H1 (cell line): ENCODE measurements around the gene DTL. TPM values are rescaled to one million over a fixed set of nuclear protein-coding genes. Genes with fewer than 3 reads are reported as not detected.

Experiments used
- CTCF ChIA-PET: fragments of 300-600 bp; sonication (Branson Sonifier 250); formaldehyde crosslinking; loops from one replicate; lab custom pipeline; 2021; ENCODE audit not compliant: partially characterized antibody; lab: Charles Lee
- POLR2A ChIA-PET: fragments of 300-600 bp; sonication (Branson Sonifier 250); formaldehyde crosslinking; loops from one replicate; lab custom pipeline; 2021; ENCODE audit warnings: inconsistent platforms; ENCODE audit not compliant: partially characterized antibody; lab: Charles Lee
- DNase-seq, 2 experiments: peaks; one replicate each; pipeline versions ENCODE4 v3.0.0 to v3.0.0-alpha.2; 2010 to 2022; ENCODE audit warnings: low spot score in 2 of 2, low read depth in 1 of 2, mixed read lengths in 1 of 2
- FAIRE-seq: peaks from 2 replicates; lab custom pipeline; 2011; peaks lifted over from hg19 to GRCh38; lab: Jason Lieb, UNC
- H2AFZ ChIP-seq: 2 replicates; pipeline ENCODE4 v1.8.1; 2012; ENCODE audit warnings: low read length, inconsistent platforms
- H2AK5ac ChIP-seq: 2 replicates; pipeline ENCODE4 v1.6.1; 2013; ENCODE audit warnings: low read depth, low read length
- H2BK120ac ChIP-seq: replicated peaks from 2 replicates; pipeline ENCODE3; 2013; ENCODE audit warnings: low read depth, low read length, inconsistent platforms
- H2BK12ac ChIP-seq: 2 replicates; pipeline ENCODE4 v1.6.1; 2013; ENCODE audit warnings: low read depth, low read length
- H2BK15ac ChIP-seq: 2 replicates; pipeline ENCODE4 v1.6.1; 2013; ENCODE audit warnings: low read length
- H2BK20ac ChIP-seq: 2 replicates; pipeline ENCODE4 v1.6.1; 2013; ENCODE audit warnings: low read length
- H2BK5ac ChIP-seq: 2 replicates; pipeline ENCODE4 v1.6.1; 2013; ENCODE audit warnings: low read depth, low read length
- H3K14ac ChIP-seq: 2 replicates; pipeline ENCODE4 v1.6.1; 2013; ENCODE audit warnings: inconsistent platforms; ENCODE audit not compliant: insufficient read length
- H3K18ac ChIP-seq: 2 replicates; pipeline ENCODE4 v1.6.1; 2013; ENCODE audit warnings: low read length; ENCODE audit errors: extremely low read depth
- H3K23ac ChIP-seq: 2 replicates; pipeline ENCODE4 v1.6.1; 2013; ENCODE audit warnings: inconsistent platforms; ENCODE audit not compliant: insufficient read length
- H3K23me2 ChIP-seq: 2 replicates; pipeline ENCODE4 v1.6.1; 2013; ENCODE audit warnings: low read depth, low read length
- H3K27ac ChIP-seq: 2 replicates; pipeline ENCODE4 v1.6.1; 2011; ENCODE audit warnings: low read depth, low read length, inconsistent platforms
- H3K27me3 ChIP-seq, 4 experiments: replicated peaks in 1 of 4; 1 replicate in 1 of 4; 2 replicates in 3 of 4; pipeline versions ENCODE4 v1.6.1 to v1.8.1; 2011 to 2013; ENCODE audit warnings: low read length in 3 of 4, mild to moderate bottlenecking in 3 of 4, inconsistent platforms in 2 of 4, mixed read lengths in 2 of 4, moderate library complexity in 1 of 4; ENCODE audit not compliant: control insufficient read depth in 3 of 4, insufficient read depth in 3 of 4; ENCODE audit errors: extremely low read depth in 1 of 4
- H3K36me3 ChIP-seq, 4 experiments: 2 replicates each; pipeline versions ENCODE4 v1.6.1 to v1.8.1; 2011 to 2013; ENCODE audit warnings: mild to moderate bottlenecking in 4 of 4, low read length in 3 of 4, moderate library complexity in 2 of 4, control low read depth in 1 of 4, inconsistent platforms in 1 of 4; ENCODE audit not compliant: insufficient read depth in 4 of 4, control insufficient read depth in 2 of 4
- H3K4ac ChIP-seq: replicated peaks from 2 replicates; pipeline ENCODE3; 2013; ENCODE audit warnings: low read length, low read depth, mixed read lengths, inconsistent platforms; ENCODE audit not compliant: insufficient read length
- H3K4me1 ChIP-seq, 4 experiments: replicated peaks in 1 of 4; 1 replicate in 1 of 4; 2 replicates in 3 of 4; pipeline versions ENCODE4 v1.6.1 to v1.8.1; 2011 to 2013; ENCODE audit warnings: low read length in 3 of 4, inconsistent platforms in 2 of 4, mixed read lengths in 1 of 4; ENCODE audit not compliant: insufficient read depth in 4 of 4, control insufficient read depth in 3 of 4
- H3K4me2 ChIP-seq, 2 experiments: 2 replicates each; pipeline versions ENCODE4 v1.6.1 to v1.8.1; 2011 to 2013; ENCODE audit warnings: low read depth in 2 of 2, low read length in 2 of 2, control low read depth in 1 of 2, inconsistent platforms in 1 of 2, mild to moderate bottlenecking in 1 of 2; ENCODE audit not compliant: insufficient read depth in 1 of 2
- H3K4me3 ChIP-seq, 4 experiments: fragments of 200-600, 300-600 bp in 1 of 4; sonication (generic), shearing (Covaris generic), sonication (Bioruptor Twin) in 1 of 4; 2 replicates each; pipeline versions ENCODE4 v1.5.1 to v1.8.1; 2011 to 2016; ENCODE audit warnings: low read length in 4 of 4, low read depth in 3 of 4, control low read depth in 2 of 4, inconsistent platforms in 2 of 4, mild to moderate bottlenecking in 2 of 4, mixed read lengths in 1 of 4, moderate library complexity in 1 of 4; ENCODE audit not compliant: insufficient read depth in 2 of 4; ENCODE audit errors: extremely low read depth in 1 of 4
- H3K56ac ChIP-seq: replicated peaks from 2 replicates; pipeline ENCODE3; 2013; ENCODE audit warnings: low read depth, mild to moderate bottlenecking, mixed read lengths, low read length, inconsistent platforms; ENCODE audit not compliant: insufficient read length
- H3K79me1 ChIP-seq: 2 replicates; pipeline ENCODE4 v1.6.1; 2013; ENCODE audit warnings: low read depth, low read length, control low read depth
- H3K79me2 ChIP-seq, 2 experiments: 2 replicates each; pipeline versions ENCODE4 v1.6.1 to v1.8.1; 2012 to 2013; ENCODE audit warnings: low read length in 2 of 2, mild to moderate bottlenecking in 2 of 2, inconsistent platforms in 1 of 2; ENCODE audit not compliant: insufficient read depth in 2 of 2, control insufficient read depth in 1 of 2
- H3K9ac ChIP-seq, 4 experiments: replicated peaks in 1 of 4; 1 replicate in 1 of 4; 2 replicates in 3 of 4; pipeline versions ENCODE4 v1.6.1 to v1.8.1; 2011 to 2013; ENCODE audit warnings: low read depth in 3 of 4, low read length in 3 of 4, control low read depth in 2 of 4, mild to moderate bottlenecking in 2 of 4, moderate library complexity in 2 of 4, inconsistent platforms in 1 of 4; ENCODE audit errors: extremely low read depth in 1 of 4
- H3K9me3 ChIP-seq, 2 experiments: 2 replicates each; pipeline versions ENCODE4 v1.6.1 to v1.8.1; 2012 to 2013; ENCODE audit warnings: mild to moderate bottlenecking in 2 of 2, moderate library complexity in 2 of 2, control low read depth in 1 of 2, inconsistent platforms in 1 of 2, low read depth in 1 of 2, low read length in 1 of 2, mixed read lengths in 1 of 2; ENCODE audit not compliant: insufficient read depth in 2 of 2
- H4K20me1 ChIP-seq, 2 experiments: replicated peaks in 1 of 2; 2 replicates each; pipeline versions ENCODE3 to v1.8.1; 2011 to 2013; ENCODE audit warnings: inconsistent platforms in 2 of 2, low read length in 2 of 2, mild to moderate bottlenecking in 1 of 2; ENCODE audit not compliant: insufficient read depth in 2 of 2, control insufficient read depth in 1 of 2
- H4K5ac ChIP-seq: 2 replicates; pipeline ENCODE4 v1.6.1; 2013; ENCODE audit warnings: low read length, low read depth, mixed read lengths, inconsistent platforms; ENCODE audit not compliant: insufficient read length
- H4K8ac ChIP-seq: 2 replicates; pipeline ENCODE4 v1.8.0; 2013; ENCODE audit warnings: mild to moderate bottlenecking, moderate library complexity, low read length, inconsistent platforms; ENCODE audit not compliant: insufficient read depth; ENCODE audit errors: extremely low read depth
- H4K91ac ChIP-seq: replicated peaks from 2 replicates; pipeline ENCODE3; 2013; ENCODE audit warnings: low read length, mixed read lengths, inconsistent platforms; ENCODE audit not compliant: insufficient read length
- EP300 ChIP-seq, 2 experiments: IDR thresholded peaks; 1 replicate in 1 of 2; 2 replicates in 1 of 2; pipeline ENCODE4 v1.6.1; 2011 to 2012; ENCODE audit warnings: low read depth in 2 of 2, low read length in 2 of 2, mild to moderate bottlenecking in 2 of 2, borderline replicate concordance in 1 of 2, inconsistent platforms in 1 of 2, moderate library complexity in 1 of 2
- KDM4A ChIP-seq: IDR thresholded peaks from one replicate; pipeline ENCODE4 v1.7.1; 2012; ENCODE audit warnings: low read depth, mild to moderate bottlenecking, moderate library complexity, low read length, inconsistent platforms; ENCODE audit not compliant: severe bottlenecking
- MAX ChIP-seq: IDR thresholded peaks from 2 replicates; pipeline ENCODE4 v1.6.1; 2012; ENCODE audit warnings: inconsistent platforms
- SAP30 ChIP-seq: fragments of 300-600 bp; sonication (generic); IDR thresholded peaks from 2 replicates; pipeline ENCODE4 v1.7.1; 2012; ENCODE audit warnings: low read length, moderate library complexity, mild to moderate bottlenecking, inconsistent platforms; ENCODE audit not compliant: insufficient read depth, insufficient replicate concordance
- WGBS, 2 experiments: shearing (Covaris generic) in 1 of 2; methylation state at CpG; one replicate each; pipeline versions ENCODE4 v1.1.6 to v1.1.7; 2013 to 2015; ENCODE audit warnings: low lambda C conversion rate in 2 of 2, mixed read lengths in 2 of 2, inconsistent platforms in 1 of 2, low coverage in 1 of 2, missing lambda C conversion rate in 1 of 2; ENCODE audit not compliant: insufficient replicate concordance in 2 of 2, insufficient coverage in 1 of 2, insufficient read length in 1 of 2; ENCODE audit errors: extremely low coverage in 1 of 2, missing lambda C conversion rate in 1 of 2; 5-methylcytosine and 5-hydroxymethylcytosine counted together
- polyA plus RNA-seq, 7 experiments: library from polyadenylated mRNA; depleted of rRNA in 3 of 7; stranded (reverse) in 5 of 7; unstranded in 2 of 7; fragments of >200 nt in 5 of 7; fragments of 200-250 nt in 2 of 7; gene quantifications; 1 replicate in 5 of 7; 2 replicates in 1 of 7; 4 replicates in 1 of 7; pipeline versions ENCODE4 v1.2.1 to v1.2.3, GENCODE V29; 2011 to 2013; ENCODE audit warnings: missing spikeins in 2 of 7, mixed read lengths in 2 of 7
- total RNA-seq: library from RNA; stranded (reverse); fragmentation: NEBNext Ultra II Directional; extraction: Animal tissue kit (Norgen Biotek cat#: 25700); gene quantifications from 2 replicates; pipeline ENCODE4 v1.2.1, GENCODE V29; 2021

Gene DTL
- total and polyA plus RNA-seq, 2 of the 8 experiments (the other 6 are each of a cell fraction or from before 2014, with no cell fraction given) = 36.0 to 46.9 TPM

GRCh38 chr1:212137854-212138253 lies 102.3 kb downstream of the DTL start:
- no peaks in the 10 kb centered on the region for H3K79me2 ChIP-seq
- no peak overlapping the region for H2BK12ac ChIP-seq
- peaks cover 0 to 3% (median under 1%) of the 10 kb centered on the region in 4 experiments; a peak in 1 of 7 replicates for H3K4me1 ChIP-seq
- 80% methylated on average over 1 of the region's 1 CpG; no CpG with 5 or more reads in 1 of the 2 experiments for WGBS, 2 experiments
- H3K4me2 ChIP-seq = no peak overlapping the region
- no peak overlapping the region for H3K9ac ChIP-seq
- no peak overlapping the region for H2BK120ac ChIP-seq
- no peak overlapping the region for H3K14ac ChIP-seq
- DNase-seq (no peak), FAIRE-seq (no peak)
- H3K36me3 ChIP-seq = no peaks in the 10 kb centered on the region; a peak in 1 of 8 replicates
- H2AK5ac ChIP-seq = no peak overlapping the region
- no peak overlapping the region for H3K4me3 ChIP-seq
- no peak overlapping the region for H2BK15ac ChIP-seq
- H4K5ac ChIP-seq = no peak overlapping the region
- no peaks in the 10 kb centered on the region for H4K20me1 ChIP-seq
- no peak overlapping the region for H3K18ac ChIP-seq
- TF ChIP-seq SAP30 = no peak
- no peak for TF ChIP-seq KDM4A
- no peak for TF ChIP-seq EP300 (IDR thresholded peaks at IDR 0.05; ENCODE audit: borderline replicate concordance in 1 of 2, low read depth in 2 of 2, low read length in 2 of 2)
- TF ChIP-seq MAX = no peak
- no peak overlapping the region for H2AFZ ChIP-seq
- no peaks in the 10 kb centered on the region for H3K79me1 ChIP-seq
- no peak overlapping the region for H2BK5ac ChIP-seq
- no peaks in the 10 kb centered on the region for H3K27me3 ChIP-seq
- H4K8ac ChIP-seq = no peak overlapping the region
- CTCF ChIA-PET = interaction anchor here (0.6 kb wide), 1 partner anchor 847 kb away, joined by 4 read pairs; no protein-coding TSS in a partner anchor
- POLR2A ChIA-PET = no interaction called here
- H4K91ac ChIP-seq = no peak overlapping the region
- H3K4ac ChIP-seq = no peak overlapping the region
- no peaks in the 10 kb centered on the region for H3K23me2 ChIP-seq
- no peak overlapping the region for H3K56ac ChIP-seq
- no peaks in the 10 kb centered on the region for H3K9me3 ChIP-seq
- no peak overlapping the region for H3K23ac ChIP-seq
- no peak overlapping the region for H2BK20ac ChIP-seq
- H3K27ac ChIP-seq = no peak overlapping the region
